ENCODE results near the gene CYRIA.

The CYRIA gene

GRCh38 chr2:16666449-16666801, 791 bp upstream of the CYRIA start:
- DNase-seq, result no peak

- DNase-seq, result no peak
These were observed 556 bp downstream of the CYRIA start for GRCh38 chr2:16664809-16665747.

- DNase-seq, result no peak
These were observed 1.4 kb downstream of the CYRIA start for GRCh38 chr2:16664052-16664731.

- DNase-seq, result no peak
These were observed 2.3 kb downstream of the CYRIA start for GRCh38 chr2:16663121-16663905.

GRCh38 chr2:16661936-16662839, 3.4 kb downstream of the CYRIA start:
- DNase-seq, result no peak

- no peak for DNase-seq
These were observed 4.1 kb downstream of the CYRIA start for GRCh38 chr2:16661526-16661925.

- DNase-seq, result no peak
These were observed 5.1 kb downstream of the CYRIA start for GRCh38 chr2:16660556-16660955.

GRCh38 chr2:16660114-16660513, 5.5 kb downstream of the CYRIA start:
- DNase-seq, result no peak

- no peak for DNase-seq
These were observed 7.4 kb downstream of the CYRIA start for GRCh38 chr2:16658076-16658739.

GRCh38 chr2:16657671-16658070, 8.0 kb downstream of the CYRIA start:
- DNase-seq, result no peak

- no peak for DNase-seq
These were observed 8.7 kb downstream of the CYRIA start for GRCh38 chr2:16656784-16657391.

- no peak for DNase-seq
These were observed 9.6 kb downstream of the CYRIA start for GRCh38 chr2:16655905-16656642.

GRCh38 chr2:16655445-16655837, 10.2 kb downstream of the CYRIA start:
- no peak for DNase-seq

GRCh38 chr2:16654833-16655444, 10.7 kb downstream of the CYRIA start:
- DNase-seq, result no peak

GRCh38 chr2:16653799-16654198, 11.8 kb downstream of the CYRIA start:
- no peak for DNase-seq

GRCh38 chr2:16653083-16653375, 12.6 kb downstream of the CYRIA start:
- DNase-seq, result no peak

GRCh38 chr2:16652296-16653082, 13.1 kb downstream of the CYRIA start:
- DNase-seq, result no peak

GRCh38 chr2:16650287-16651249, 15.1 kb downstream of the CYRIA start:
- DNase-seq, result no peak
